T-helper 1 cell treated with Interleukin-12 subunit alpha and Interleukin-12 subunit beta and Interleukin-4 antibody, amounts not matched to agents 30 μg/mL and 1 μg/mL, for 36 hours (primary cell): ENCODE measurements around the gene FBXW8.

ENCODE experiments used
- H3K27ac Mint-ChIP-seq: one replicate; pipeline ENCODE4 v1.8.0; 2021; ENCODE audit warnings: mild to moderate bottlenecking, mixed read lengths
- H3K27me3 Mint-ChIP-seq: one replicate; pipeline ENCODE4 v1.8.0; 2021; ENCODE audit warnings: low read depth, mixed read lengths
- H3K36me3 Mint-ChIP-seq: one replicate; pipeline ENCODE4 v1.8.0; 2021; ENCODE audit warnings: low read depth, mixed read lengths
- H3K4me1 Mint-ChIP-seq: one replicate; pipeline ENCODE4 v1.8.0; 2021; ENCODE audit warnings: low read depth, mixed read lengths
- H3K4me3 Mint-ChIP-seq: one replicate; pipeline ENCODE4 v1.8.0; 2021; ENCODE audit warnings: mild to moderate bottlenecking, moderate library complexity, mixed read lengths
- H3K9me3 Mint-ChIP-seq: one replicate; pipeline ENCODE4 v1.8.0; 2021; ENCODE audit warnings: mixed read lengths

Gene FBXW8

DNA sequence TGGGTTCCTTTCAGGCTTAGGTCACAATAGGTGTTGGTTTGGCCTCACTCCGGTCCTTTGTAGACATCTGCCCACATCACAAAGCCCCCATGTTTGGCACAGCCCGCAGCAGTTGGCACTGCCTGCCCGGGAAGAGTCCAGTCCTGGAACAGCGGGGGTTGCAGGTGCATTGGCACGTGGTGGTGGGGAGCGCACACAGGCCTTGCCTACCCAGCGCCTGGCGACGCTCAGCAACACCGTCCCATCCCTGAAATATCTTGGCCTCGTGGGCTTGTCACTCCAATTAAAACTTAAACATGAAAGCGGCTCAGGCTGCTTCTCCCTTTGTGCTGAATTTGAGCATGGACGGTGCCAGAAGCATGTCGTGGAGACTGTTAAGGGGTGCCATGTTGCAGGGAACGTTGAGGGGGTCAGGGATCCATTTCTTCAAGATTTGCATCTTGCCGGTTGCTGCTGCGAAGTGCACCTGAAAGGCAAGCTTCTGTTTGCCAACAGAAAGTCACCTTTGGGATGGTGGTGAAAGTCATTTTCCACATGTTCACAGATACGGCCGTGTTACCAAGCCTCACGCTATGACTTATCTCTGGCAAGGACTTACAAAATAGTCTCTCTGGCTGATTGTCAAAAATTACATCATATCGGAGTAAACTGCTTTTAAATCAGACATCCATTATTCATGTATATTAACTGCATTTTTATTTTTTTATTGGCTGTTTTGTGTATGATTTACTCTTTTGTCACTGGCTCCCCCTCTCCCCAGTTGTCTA lies 91.5 kb downstream of the FBXW8 start:
- no peaks in the 10 kb centered on the region for H3K9me3 Mint-ChIP-seq
- no peak overlapping the region for H3K4me3 Mint-ChIP-seq
- H3K4me1 Mint-ChIP-seq = peaks cover 6% of the 10 kb centered on the region
- peaks cover 14% of the 10 kb centered on the region for H3K36me3 Mint-ChIP-seq
- H3K27me3 Mint-ChIP-seq = no peaks in the 10 kb centered on the region
- no peak overlapping the region for H3K27ac Mint-ChIP-seq

DNA sequence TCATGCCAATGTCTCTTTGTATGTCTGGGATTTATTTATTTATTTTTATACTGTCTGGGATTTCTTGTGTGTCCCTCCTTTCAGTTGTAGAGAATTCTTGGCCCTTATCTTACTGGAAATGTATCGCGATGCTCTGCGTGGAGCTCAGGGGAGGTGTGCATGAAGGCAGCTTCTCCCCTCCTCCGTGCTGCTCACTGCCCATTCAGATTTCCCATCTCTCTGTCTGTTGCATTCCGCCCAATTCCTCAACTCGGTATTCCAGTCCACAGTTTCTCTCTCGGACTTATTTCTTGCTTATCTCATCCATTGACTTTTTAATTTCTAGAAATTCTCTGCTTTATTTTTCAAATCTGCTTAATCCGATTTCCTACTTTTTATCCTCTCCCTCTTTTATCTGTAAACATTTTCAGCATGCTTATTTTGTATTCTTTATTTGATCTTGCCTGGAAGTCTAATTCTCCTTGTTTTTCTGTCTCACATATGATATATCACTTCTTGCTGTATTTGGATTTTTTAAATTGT lies 93.2 kb downstream of the FBXW8 start:
- H3K27me3 Mint-ChIP-seq = no peaks in the 10 kb centered on the region
- peaks cover 6% of the 10 kb centered on the region for H3K4me1 Mint-ChIP-seq
- H3K27ac Mint-ChIP-seq = no peak overlapping the region
- H3K4me3 Mint-ChIP-seq = no peak overlapping the region
- H3K36me3 Mint-ChIP-seq = peaks cover 14% of the 10 kb centered on the region
- H3K9me3 Mint-ChIP-seq = no peaks in the 10 kb centered on the region

- Mint-ChIP-seq H3K9me3 (no peaks in the 10 kb centered on the region), H3K27ac (no peak overlapping the region), H3K4me3 (no peak overlapping the region), H3K27me3 (no peaks in the 10 kb centered on the region), H3K4me1 (peaks cover 6% of the 10 kb centered on the region), H3K36me3 (peaks cover 21% of the 10 kb centered on the region)
Observed at GRCh38 chr12:117005417-117006046, 94.8 kb downstream of the FBXW8 start.

- no peaks in the 10 kb centered on the region for H3K9me3 Mint-ChIP-seq
- peaks cover 6% of the 10 kb centered on the region for H3K4me1 Mint-ChIP-seq
- H3K4me3 Mint-ChIP-seq = no peak overlapping the region
- no peaks in the 10 kb centered on the region for H3K27me3 Mint-ChIP-seq
- H3K36me3 Mint-ChIP-seq = peaks cover 23% of the 10 kb centered on the region
- H3K27ac Mint-ChIP-seq = no peak overlapping the region
Observed at GRCh38 chr12:117006333-117006732, 95.6 kb downstream of the FBXW8 start.

DNA sequence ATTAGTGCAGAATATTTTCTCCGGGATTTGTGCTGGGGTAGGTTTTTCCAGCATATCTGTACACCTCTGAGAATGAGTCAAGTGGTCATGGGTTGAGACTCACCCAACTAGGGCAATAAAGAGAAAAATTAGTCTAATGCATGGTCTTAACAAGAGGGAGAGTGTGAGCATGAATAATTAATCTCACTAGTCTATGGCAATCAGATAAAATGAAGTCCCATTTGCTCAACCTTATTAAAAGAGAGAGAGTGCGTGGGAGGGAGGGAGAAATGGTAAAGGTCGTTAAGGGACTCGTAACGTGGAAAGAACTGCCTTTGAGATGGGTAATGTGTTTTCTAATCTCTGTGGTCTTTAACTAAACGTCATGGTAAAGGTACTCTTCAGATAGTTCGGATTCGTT lies 96.8 kb downstream of the FBXW8 start:
- peaks cover 27% of the 10 kb centered on the region for H3K36me3 Mint-ChIP-seq

DNA sequence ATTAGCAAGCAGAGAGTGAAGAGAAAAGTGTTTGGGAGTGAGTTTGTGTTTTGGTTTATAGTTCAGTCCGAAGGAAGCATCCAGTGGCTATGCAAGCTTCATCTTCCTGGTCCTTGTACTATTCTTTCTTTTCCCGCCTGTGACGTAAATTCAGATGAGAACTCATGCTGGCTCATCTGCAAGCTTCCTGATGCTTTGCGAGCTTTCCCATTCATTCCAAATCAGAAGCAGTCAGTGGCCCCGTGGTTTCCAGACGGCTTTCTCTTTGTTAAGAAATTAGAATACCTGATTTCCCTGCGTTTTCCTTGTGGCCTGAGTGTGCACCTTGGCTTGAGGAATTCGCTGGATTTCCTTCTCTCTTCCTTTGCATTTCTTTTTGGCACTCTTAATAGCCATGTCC lies 99.0 kb downstream of the FBXW8 start:
- H3K4me1 Mint-ChIP-seq = peaks cover 6% of the 10 kb centered on the region
- H3K9me3 Mint-ChIP-seq = peaks cover 6% of the 10 kb centered on the region
- no peak overlapping the region for H3K27ac Mint-ChIP-seq
- H3K27me3 Mint-ChIP-seq = no peaks in the 10 kb centered on the region
- no peak overlapping the region for H3K4me3 Mint-ChIP-seq
- peaks cover 35% of the 10 kb centered on the region for H3K36me3 Mint-ChIP-seq

More for the DNA sequence above, 96.8 kb downstream of the FBXW8 start:
- Mint-ChIP-seq H3K4me3 (no peak overlapping the region), H3K4me1 (peaks cover 6% of the 10 kb centered on the region), H3K27me3 (no peaks in the 10 kb centered on the region), H3K27ac (no peak overlapping the region), H3K9me3 (no peaks in the 10 kb centered on the region)

DNA sequence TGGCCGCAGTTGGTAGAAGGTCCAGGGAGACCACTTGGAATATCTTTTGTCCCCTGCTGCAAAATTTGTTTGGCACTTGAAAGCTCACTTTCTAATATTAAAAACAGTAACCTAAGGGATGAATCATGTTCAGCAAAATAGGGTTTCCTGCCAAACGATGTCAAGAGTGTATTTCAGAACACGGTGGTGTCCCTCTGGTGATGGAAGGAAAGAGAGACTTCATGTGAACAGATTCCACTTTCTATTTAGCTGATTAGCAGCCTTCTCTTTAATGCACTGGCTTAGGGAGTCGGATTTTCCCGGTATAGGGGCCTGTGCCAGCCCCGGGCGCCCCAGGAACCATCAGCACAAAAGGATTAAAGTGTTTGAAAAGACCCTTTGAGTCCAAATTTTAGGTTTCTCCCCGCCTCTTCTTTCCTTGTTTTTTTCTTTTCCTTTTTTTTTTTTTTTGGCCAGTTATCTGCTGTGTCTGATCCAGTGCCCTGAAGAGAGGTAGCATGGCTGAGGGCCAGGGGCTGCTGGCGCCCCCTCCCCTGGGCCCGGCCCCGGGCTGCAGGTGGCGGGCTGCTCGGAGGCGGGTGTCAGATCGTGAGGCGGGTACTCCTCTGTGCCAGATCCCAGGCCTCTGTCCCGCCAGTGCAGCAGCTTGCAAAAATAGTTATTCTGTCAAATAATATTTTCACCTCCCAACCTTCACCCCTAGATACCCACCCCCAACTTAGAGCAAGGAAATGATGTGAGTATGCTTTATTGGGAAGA lies 100.1 kb downstream of the FBXW8 start:
- Mint-ChIP-seq H3K4me3 (no peak overlapping the region), H3K27me3 (no peaks in the 10 kb centered on the region), H3K27ac (no peak overlapping the region), H3K9me3 (peaks cover 6% of the 10 kb centered on the region), H3K36me3 (peaks cover 38% of the 10 kb centered on the region), H3K4me1 (peaks cover 2% of the 10 kb centered on the region)

DNA sequence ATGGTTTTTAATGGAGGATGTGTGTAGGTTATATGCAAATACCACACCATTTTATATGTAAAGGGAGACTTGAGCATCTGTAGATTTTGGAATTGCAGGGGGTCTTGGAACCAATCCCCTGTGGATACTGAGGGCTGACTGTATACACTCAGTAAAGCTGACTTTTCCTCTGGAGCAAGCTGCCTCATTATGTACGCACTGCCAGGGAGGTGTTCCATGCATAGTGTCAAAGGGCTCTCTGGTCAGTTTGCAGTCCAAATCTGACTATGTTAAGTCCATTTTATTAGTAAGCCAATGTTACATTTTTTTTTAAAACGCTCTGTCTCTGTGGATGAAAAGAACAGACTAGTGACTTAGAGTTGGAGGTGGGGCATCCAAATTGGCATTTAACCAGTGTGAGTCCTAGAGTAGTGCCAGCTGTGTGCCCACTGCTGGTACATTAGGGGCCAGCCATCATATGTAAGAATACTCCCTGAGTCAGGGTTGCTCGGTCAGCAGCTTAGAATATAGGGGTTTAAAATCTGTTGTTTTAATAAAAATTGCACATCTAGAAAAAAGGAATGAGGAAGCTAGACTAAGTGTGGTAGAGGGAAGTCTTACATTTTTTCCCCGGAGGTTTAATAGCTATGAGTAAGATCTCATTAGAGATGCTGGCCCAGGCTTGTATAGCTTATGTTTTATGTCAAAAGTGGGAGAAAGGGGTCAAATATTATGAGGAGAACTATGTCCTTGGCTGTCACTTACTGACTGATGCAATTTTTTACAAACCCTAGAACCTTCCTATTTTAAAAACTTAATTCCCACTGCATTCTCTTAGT lies 101.4 kb downstream of the FBXW8 start:
- no peak overlapping the region for H3K4me3 Mint-ChIP-seq
- no peaks in the 10 kb centered on the region for H3K27me3 Mint-ChIP-seq
- peaks cover 36% of the 10 kb centered on the region for H3K36me3 Mint-ChIP-seq
- no peaks in the 10 kb centered on the region for H3K4me1 Mint-ChIP-seq
- H3K9me3 Mint-ChIP-seq = peaks cover 6% of the 10 kb centered on the region
- H3K27ac Mint-ChIP-seq = no peak overlapping the region

DNA sequence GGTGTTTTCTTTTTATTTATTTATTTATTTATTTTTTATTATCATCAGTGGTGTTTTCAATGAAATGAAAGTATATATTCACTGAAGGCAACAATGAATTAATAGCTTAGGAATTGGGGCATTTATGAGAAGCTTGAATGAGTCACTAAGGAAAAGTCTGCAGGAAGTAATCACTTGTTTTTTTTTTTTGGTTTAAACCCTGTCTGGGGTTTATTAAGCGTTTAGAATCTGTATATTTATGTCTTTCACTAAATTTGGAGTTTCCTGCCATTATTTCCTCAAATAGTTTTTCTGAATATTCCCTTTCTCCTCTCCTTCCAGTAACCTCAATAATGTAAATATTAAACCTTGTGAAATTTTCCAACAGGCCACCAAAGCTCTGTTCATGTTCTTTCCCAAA lies 103.0 kb downstream of the FBXW8 start:
- Mint-ChIP-seq H3K9me3 (peaks cover 6% of the 10 kb centered on the region), H3K4me3 (no peak overlapping the region), H3K36me3 (peaks cover 36% of the 10 kb centered on the region), H3K27me3 (no peaks in the 10 kb centered on the region), H3K4me1 (no peaks in the 10 kb centered on the region), H3K27ac (no peak overlapping the region)

GRCh38 chr12:117014342-117014887 lies 103.7 kb downstream of the FBXW8 start:
- Mint-ChIP-seq H3K4me1 (no peaks in the 10 kb centered on the region), H3K36me3 (peaks cover 34% of the 10 kb centered on the region), H3K27ac (no peak overlapping the region), H3K4me3 (no peak overlapping the region), H3K27me3 (no peaks in the 10 kb centered on the region), H3K9me3 (peaks cover 6% of the 10 kb centered on the region)

- Mint-ChIP-seq H3K36me3 (peaks cover 28% of the 10 kb centered on the region), H3K27me3 (no peaks in the 10 kb centered on the region)
Observed at GRCh38 chr12:117015811-117016210, 105.1 kb downstream of the FBXW8 start.

DNA sequence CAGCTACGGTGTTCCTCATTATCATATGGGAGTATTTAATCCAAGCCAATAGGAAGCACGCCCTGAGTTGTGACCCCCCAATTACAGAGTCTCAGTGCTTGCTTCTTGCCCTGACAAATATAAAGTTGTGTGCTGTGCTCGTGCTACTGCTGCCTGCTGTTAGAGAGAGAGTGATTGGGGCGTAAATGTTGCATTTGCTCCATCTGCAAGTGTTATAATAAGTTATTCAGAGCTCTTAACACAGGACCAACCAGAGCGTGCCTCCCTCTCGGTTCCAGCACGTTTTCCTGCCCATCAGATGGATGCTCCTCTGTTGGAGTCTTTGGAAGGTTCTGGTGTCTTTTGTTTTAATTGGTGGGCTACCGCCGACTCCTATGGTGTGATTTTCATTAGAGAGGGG lies 107.1 kb downstream of the FBXW8 start:
- Mint-ChIP-seq H3K36me3 (peaks cover 24% of the 10 kb centered on the region), H3K4me1 (no peaks in the 10 kb centered on the region), H3K27ac (no peak overlapping the region), H3K4me3 (no peak overlapping the region), H3K9me3 (peaks cover 6% of the 10 kb centered on the region), H3K27me3 (no peaks in the 10 kb centered on the region)

More at GRCh38 chr12:117015811-117016210, 105.1 kb downstream of the FBXW8 start:
- H3K27ac Mint-ChIP-seq = no peak overlapping the region
- H3K4me3 Mint-ChIP-seq = no peak overlapping the region
- peaks cover 6% of the 10 kb centered on the region for H3K9me3 Mint-ChIP-seq
- no peaks in the 10 kb centered on the region for H3K4me1 Mint-ChIP-seq

DNA sequence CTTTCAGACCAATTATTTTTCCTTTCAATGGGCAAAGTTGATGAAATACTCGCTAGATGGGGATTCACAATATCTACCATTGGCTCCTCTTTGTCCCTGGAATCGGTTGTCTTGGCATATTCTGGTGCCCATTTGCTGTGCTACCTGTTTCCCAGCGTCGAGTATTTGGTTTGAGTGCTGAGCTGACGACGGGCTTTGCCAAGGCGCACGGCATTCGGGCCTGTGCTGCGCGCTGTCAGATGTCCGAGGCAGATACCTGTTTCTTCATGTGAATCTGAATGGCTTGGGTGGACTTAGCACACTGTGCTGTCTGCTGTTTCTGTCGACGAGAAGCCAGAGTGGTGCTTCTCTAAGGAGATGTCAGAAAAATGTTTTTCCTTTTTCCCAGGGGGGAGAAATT lies 107.5 kb downstream of the FBXW8 start:
- Mint-ChIP-seq H3K36me3 (peaks cover 23% of the 10 kb centered on the region), H3K9me3 (peaks cover 6% of the 10 kb centered on the region), H3K27me3 (no peaks in the 10 kb centered on the region)

DNA sequence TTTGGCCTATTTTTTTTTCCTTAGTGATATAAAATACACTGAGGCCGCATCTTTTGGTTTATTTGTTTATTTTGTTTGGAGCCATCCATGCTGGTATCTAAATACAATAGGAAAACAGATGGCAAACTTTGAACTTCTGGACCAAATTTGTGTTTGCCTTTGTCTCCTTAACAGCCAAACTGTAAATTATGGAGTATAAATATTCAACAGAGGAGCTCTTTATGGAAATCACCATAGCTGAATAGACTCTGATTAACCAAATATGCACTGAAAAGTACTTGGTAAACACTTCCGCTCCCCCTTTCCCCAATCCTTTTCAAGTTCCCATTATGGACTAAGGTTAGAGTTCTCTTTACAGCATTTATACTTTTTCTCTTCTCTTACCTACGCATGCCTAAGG lies 107.9 kb downstream of the FBXW8 start:
- Mint-ChIP-seq H3K9me3 (peaks cover 6% of the 10 kb centered on the region), H3K4me1 (no peaks in the 10 kb centered on the region), H3K27ac (no peak overlapping the region), H3K4me3 (no peak overlapping the region), H3K36me3 (peaks cover 23% of the 10 kb centered on the region), H3K27me3 (no peaks in the 10 kb centered on the region)

More for the DNA sequence above, 107.5 kb downstream of the FBXW8 start:
- Mint-ChIP-seq H3K4me1 (no peaks in the 10 kb centered on the region), H3K4me3 (no peak overlapping the region), H3K27ac (no peak overlapping the region)
